ENCODE measurements around the gene UNC80.
"Not testable (repeated sequence)": the region's sequence is repeated elsewhere in the genome, so short reads cannot be mapped to it uniquely, and the experiment has no call there.

Gene UNC80

DNA sequence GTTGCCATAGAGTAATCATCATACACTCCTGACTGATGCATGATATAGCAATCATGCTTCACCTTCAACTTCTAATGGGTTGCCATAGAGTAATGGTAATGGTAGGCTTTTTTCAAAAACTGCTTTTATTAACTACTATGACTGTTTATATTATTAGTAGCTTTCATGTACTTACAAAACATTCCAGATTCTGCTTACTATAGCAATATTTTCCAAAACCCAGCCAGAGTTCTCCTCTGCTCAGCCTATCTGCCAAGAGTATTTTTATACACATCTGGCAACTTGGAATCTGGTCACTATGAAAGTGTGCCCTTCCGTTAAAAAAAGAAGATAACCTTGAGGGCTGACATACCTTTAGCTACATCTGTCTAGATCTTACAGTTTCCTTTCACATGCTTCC, 5.0 kb upstream of the UNC80 start:
- Histone ChIP-seq H3K27ac (ENCODE audit: low read depth, low read length, severe bottlenecking) (no peak overlapping the region), H3K4me3 (ENCODE audit: extremely low read depth, insufficient read depth, low read length, poor library complexity, severe bottlenecking) (no peak overlapping the region), H3K9me3 (ENCODE audit: control insufficient read depth, low read length) (no peaks in the 10 kb centered on the region), H3K36me3 (ENCODE audit: control insufficient read depth, insufficient read depth, low read length) (no peaks in the 10 kb centered on the region), H3K4me1 (ENCODE audit: control insufficient read depth, insufficient read depth, low read length, poor library complexity, severe bottlenecking) (no peaks in the 10 kb centered on the region)
- 77 to 100% methylated on average over 1 of the region's 1 CpG for WGBS, 2 experiments (ENCODE audit: insufficient coverage in 2 of 2)

GRCh38 chr2:209767316-209767715, 4.3 kb upstream of the UNC80 start:
- Histone ChIP-seq H3K36me3 (ENCODE audit: control insufficient read depth, insufficient read depth, low read length) (no peaks in the 10 kb centered on the region), H3K27ac (ENCODE audit: low read depth, low read length, severe bottlenecking) (no peak overlapping the region)
- no CpG with 5 or more reads among the region's 2 CpGs for WGBS, 2 experiments (ENCODE audit: insufficient coverage in 2 of 2)

GRCh38 chr2:209768557-209768956, 3.1 kb upstream of the UNC80 start:
- no peak overlapping the region for H3K27ac ChIP-seq (ENCODE audit: low read depth, low read length, severe bottlenecking)
- no peaks in the 10 kb centered on the region for H3K36me3 ChIP-seq (ENCODE audit: control insufficient read depth, insufficient read depth, low read length)
- no peaks in the 10 kb centered on the region for H3K9me3 ChIP-seq (ENCODE audit: control insufficient read depth, low read length)
- H3K4me1 ChIP-seq (ENCODE audit: control insufficient read depth, insufficient read depth, low read length, poor library complexity, severe bottlenecking): no peaks in the 10 kb centered on the region
- no peak overlapping the region for H3K4me3 ChIP-seq (ENCODE audit: extremely low read depth, insufficient read depth, low read length, poor library complexity, severe bottlenecking)

More at GRCh38 chr2:209767316-209767715, 4.3 kb upstream of the UNC80 start:
- Histone ChIP-seq H3K9me3 (ENCODE audit: control insufficient read depth, low read length) (no peaks in the 10 kb centered on the region), H3K4me3 (ENCODE audit: extremely low read depth, insufficient read depth, low read length, poor library complexity, severe bottlenecking) (no peak overlapping the region), H3K4me1 (ENCODE audit: control insufficient read depth, insufficient read depth, low read length, poor library complexity, severe bottlenecking) (no peaks in the 10 kb centered on the region)

DNA sequence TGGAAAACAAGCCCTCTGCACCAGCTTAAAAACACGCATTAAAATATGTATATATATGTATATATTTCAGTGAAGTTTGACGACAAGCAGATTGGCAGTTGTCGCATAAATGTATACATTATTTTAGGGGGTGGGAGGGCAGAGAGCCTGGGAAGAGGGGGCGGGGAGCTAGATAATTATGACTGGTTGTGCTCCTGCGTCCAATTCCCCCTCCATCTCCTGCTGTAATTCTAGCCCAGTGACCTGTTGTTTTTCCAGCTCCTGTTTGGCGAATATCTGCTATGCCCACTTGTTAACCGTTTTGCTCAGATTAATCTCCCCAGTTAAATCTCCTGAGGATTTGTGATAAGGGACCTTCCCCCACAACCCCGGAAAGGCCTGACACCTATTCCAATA, 656 bp downstream of the UNC80 start:
- Histone ChIP-seq H3K36me3 (ENCODE audit: control insufficient read depth, insufficient read depth, low read length) (no peaks in the 10 kb centered on the region), H3K9me3 (ENCODE audit: control insufficient read depth, low read length) (no peaks in the 10 kb centered on the region), H3K4me3 (ENCODE audit: extremely low read depth, insufficient read depth, low read length, poor library complexity, severe bottlenecking) (peak overlapping the region; percentile 45), H3K4me1 (ENCODE audit: control insufficient read depth, insufficient read depth, low read length, poor library complexity, severe bottlenecking) (no peaks in the 10 kb centered on the region), H3K27ac (ENCODE audit: low read depth, low read length, severe bottlenecking) (no peak overlapping the region)
- WGBS, 2 experiments (ENCODE audit: insufficient coverage in 2 of 2): 20% methylated on average over 1 of the region's 8 CpGs; no CpG with 5 or more reads in 1 of the 2 experiments

GRCh38 chr2:209773377-209773776, 1.7 kb downstream of the UNC80 start:
- Histone ChIP-seq H3K36me3 (ENCODE audit: control insufficient read depth, insufficient read depth, low read length) (no peaks in the 10 kb centered on the region), H3K4me1 (ENCODE audit: control insufficient read depth, insufficient read depth, low read length, poor library complexity, severe bottlenecking) (no peaks in the 10 kb centered on the region), H3K27ac (ENCODE audit: low read depth, low read length, severe bottlenecking) (no peak overlapping the region), H3K4me3 (ENCODE audit: extremely low read depth, insufficient read depth, low read length, poor library complexity, severe bottlenecking) (no peak overlapping the region), H3K9me3 (ENCODE audit: control insufficient read depth, low read length) (no peaks in the 10 kb centered on the region)
- WGBS, 2 experiments (ENCODE audit: insufficient coverage in 2 of 2): 39 to 46% methylated on average over 2 to 3 of the region's 3 CpGs

- Histone ChIP-seq H3K9me3 (ENCODE audit: control insufficient read depth, low read length) (no peaks in the 10 kb centered on the region), H3K4me3 (ENCODE audit: extremely low read depth, insufficient read depth, low read length, poor library complexity, severe bottlenecking) (no peak overlapping the region), H3K36me3 (ENCODE audit: control insufficient read depth, insufficient read depth, low read length) (no peaks in the 10 kb centered on the region), H3K27ac (ENCODE audit: low read depth, low read length, severe bottlenecking) (no peak overlapping the region), H3K4me1 (ENCODE audit: control insufficient read depth, insufficient read depth, low read length, poor library complexity, severe bottlenecking) (no peaks in the 10 kb centered on the region)
- 88 to 100% methylated on average over 1 of the region's 5 CpGs for WGBS, 2 experiments (ENCODE audit: insufficient coverage in 2 of 2)
Observed at GRCh38 chr2:209787416-209787815, 15.8 kb downstream of the UNC80 start.

DNA sequence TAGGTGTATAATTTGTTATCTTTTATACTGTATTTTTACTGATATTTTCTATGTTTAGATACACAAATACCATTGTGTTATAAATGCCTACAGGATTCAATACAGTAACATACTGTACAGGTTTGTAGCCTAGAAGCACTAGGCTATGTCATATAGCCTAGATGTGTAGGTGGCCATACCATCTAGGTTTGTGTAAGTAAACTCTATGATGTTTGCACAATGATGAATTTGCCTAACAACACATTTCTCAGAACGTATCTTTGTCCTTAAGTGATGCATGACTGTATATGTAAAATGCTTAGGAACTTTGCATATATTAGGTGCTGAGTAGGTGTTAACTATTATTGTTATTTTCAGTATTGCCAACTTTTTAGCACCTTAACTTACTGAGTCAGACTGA, 17.3 kb downstream of the UNC80 start:
- H3K36me3 ChIP-seq (ENCODE audit: control insufficient read depth, insufficient read depth, low read length): no peaks in the 10 kb centered on the region
- no CpG with 5 or more reads among the region's 1 CpG for WGBS, 2 experiments (ENCODE audit: insufficient coverage in 2 of 2)
- no peak overlapping the region for H3K27ac ChIP-seq (ENCODE audit: low read depth, low read length, severe bottlenecking)
- no peaks in the 10 kb centered on the region for H3K4me1 ChIP-seq (ENCODE audit: control insufficient read depth, insufficient read depth, low read length, poor library complexity, severe bottlenecking)
- no peak overlapping the region for H3K4me3 ChIP-seq (ENCODE audit: extremely low read depth, insufficient read depth, low read length, poor library complexity, severe bottlenecking)
- no peaks in the 10 kb centered on the region for H3K9me3 ChIP-seq (ENCODE audit: control insufficient read depth, low read length)

DNA sequence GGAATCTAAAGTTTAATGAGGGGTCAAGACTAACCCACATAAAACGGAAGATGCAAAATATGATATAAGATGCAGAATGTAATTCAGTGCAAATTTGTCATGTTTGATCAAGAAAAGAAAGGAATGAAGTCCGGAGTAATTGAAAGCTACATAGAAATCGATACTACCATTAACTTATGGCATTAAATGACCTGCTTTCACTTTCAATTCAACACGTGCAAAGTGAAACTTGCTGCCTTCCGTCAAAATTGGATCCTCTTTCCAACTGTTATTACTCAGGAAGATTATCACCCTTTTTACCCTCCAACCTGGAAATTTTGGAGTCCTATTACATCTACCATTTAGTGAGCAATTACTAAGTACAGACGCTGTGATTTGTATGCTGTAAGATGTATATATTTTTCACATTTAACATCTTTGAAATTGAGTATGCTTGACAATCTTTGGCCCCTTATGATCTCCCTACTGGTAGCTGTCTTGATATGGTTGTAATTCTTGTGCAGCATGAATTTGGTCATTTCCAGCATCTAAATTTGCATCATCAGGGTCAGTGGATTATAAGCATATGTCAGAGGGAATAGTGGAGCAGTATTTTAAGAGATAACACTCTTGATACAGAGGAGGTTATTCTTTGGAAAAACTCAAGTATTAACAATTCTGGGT, 18.6 kb downstream of the UNC80 start:
- Histone ChIP-seq H3K4me1 (ENCODE audit: control insufficient read depth, insufficient read depth, low read length, poor library complexity, severe bottlenecking) (no peaks in the 10 kb centered on the region), H3K4me3 (ENCODE audit: extremely low read depth, insufficient read depth, low read length, poor library complexity, severe bottlenecking) (no peak overlapping the region), H3K36me3 (ENCODE audit: control insufficient read depth, insufficient read depth, low read length) (no peaks in the 10 kb centered on the region), H3K27ac (ENCODE audit: low read depth, low read length, severe bottlenecking) (no peak overlapping the region), H3K9me3 (ENCODE audit: control insufficient read depth, low read length) (no peaks in the 10 kb centered on the region)
- WGBS, 2 experiments (ENCODE audit: insufficient coverage in 2 of 2): 60 to 67% methylated on average over 4 of the region's 6 CpGs

- no peaks in the 10 kb centered on the region for H3K4me1 ChIP-seq (ENCODE audit: control insufficient read depth, insufficient read depth, low read length, poor library complexity, severe bottlenecking)
- no peaks in the 10 kb centered on the region for H3K36me3 ChIP-seq (ENCODE audit: control insufficient read depth, insufficient read depth, low read length)
- H3K9me3 ChIP-seq (ENCODE audit: control insufficient read depth, low read length): no peaks in the 10 kb centered on the region
- no peak overlapping the region for H3K4me3 ChIP-seq (ENCODE audit: extremely low read depth, insufficient read depth, low read length, poor library complexity, severe bottlenecking)
- H3K27ac ChIP-seq (ENCODE audit: low read depth, low read length, severe bottlenecking): no peak overlapping the region
- 41 to 54% methylated on average over 3 of the region's 3 CpGs for WGBS, 2 experiments (ENCODE audit: insufficient coverage in 2 of 2)
Observed at GRCh38 chr2:209791151-209791550, 19.5 kb downstream of the UNC80 start.

DNA sequence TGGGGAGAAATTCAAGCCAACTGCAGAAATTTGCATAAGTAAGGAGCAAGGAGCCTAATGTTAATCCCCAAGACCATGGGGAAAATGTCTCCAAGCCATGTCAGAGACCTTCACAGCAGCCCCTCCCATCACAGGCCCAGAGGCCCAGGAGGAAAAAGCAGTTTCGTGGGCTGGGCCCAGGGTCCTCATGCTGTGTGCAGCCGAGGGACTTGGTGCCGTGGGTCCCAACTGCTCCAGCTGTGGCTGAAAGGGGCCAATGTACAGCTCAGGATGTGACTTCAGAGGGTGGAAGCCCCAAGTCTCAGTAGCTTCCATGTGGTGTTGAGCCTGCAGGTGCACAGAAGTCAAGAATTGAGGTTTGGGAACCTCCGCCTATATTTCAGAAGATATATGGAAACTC, 23.8 kb downstream of the UNC80 start:
- H3K4me3 ChIP-seq (ENCODE audit: extremely low read depth, insufficient read depth, low read length, poor library complexity, severe bottlenecking); H3K4me1 ChIP-seq (ENCODE audit: control insufficient read depth, insufficient read depth, low read length, poor library complexity, severe bottlenecking); H3K27ac ChIP-seq (ENCODE audit: low read depth, low read length, severe bottlenecking); H3K36me3 ChIP-seq (ENCODE audit: control insufficient read depth, insufficient read depth, low read length); H3K9me3 ChIP-seq (ENCODE audit: control insufficient read depth, low read length): not testable (repeated sequence)
- WGBS, 2 experiments (ENCODE audit: insufficient coverage in 2 of 2): 80 to 100% methylated on average over 4 of the region's 4 CpGs

GRCh38 chr2:209805351-209805750, 33.7 kb downstream of the UNC80 start:
- WGBS, 2 experiments (ENCODE audit: insufficient coverage in 2 of 2): no CpG with 5 or more reads among the region's 1 CpG
- H3K9me3 ChIP-seq (ENCODE audit: control insufficient read depth, low read length): no peaks in the 10 kb centered on the region
- H3K4me3 ChIP-seq (ENCODE audit: extremely low read depth, insufficient read depth, low read length, poor library complexity, severe bottlenecking): no peak overlapping the region
- H3K27ac ChIP-seq (ENCODE audit: low read depth, low read length, severe bottlenecking): no peak overlapping the region
- no peaks in the 10 kb centered on the region for H3K36me3 ChIP-seq (ENCODE audit: control insufficient read depth, insufficient read depth, low read length)
- no peaks in the 10 kb centered on the region for H3K4me1 ChIP-seq (ENCODE audit: control insufficient read depth, insufficient read depth, low read length, poor library complexity, severe bottlenecking)

Data from mesodermal cell (in vitro differentiated cells).